Measurements from ENCODE around the gene DCLK3. TPM values are rescaled to one million over a fixed set of nuclear protein-coding genes. Genes with fewer than 3 reads are reported as not detected.

Gene DCLK3
- total and polyA plus RNA-seq, 2 of the 4 experiments (the other 2 are of a cell fraction), result not detected

GRCh38 chr3:36765104-36765503 is 751 bp upstream of the DCLK3 start:
- H3K18ac ChIP-seq (ENCODE audit: low read depth, low read length), result no peak overlapping the region
- 80% methylated on average over 1 of the region's 7 CpGs; no CpG with 5 or more reads in 1 of the 2 experiments for WGBS, 2 experiments (ENCODE audit: extremely low coverage in 2 of 2, insufficient read length in 1 of 2)
- H3K56ac ChIP-seq (ENCODE audit: extremely low read depth, insufficient read depth, low read length), result no peak overlapping the region
- H3K36me3 ChIP-seq (ENCODE audit: control insufficient read depth, insufficient read depth, low read length), result no peaks in the 10 kb centered on the region
- dilution Hi-C loops (cut with HindIII; ENCODE audit: low sequenced_read_pairs, unreplicated experiment), result no loop called here
- no peak overlapping the region for H2BK20ac ChIP-seq (ENCODE audit: low read depth, low read length)
- no peak overlapping the region for H4K91ac ChIP-seq (ENCODE audit: insufficient read depth, low read depth, low read length)
- in situ Hi-C loops (cut with MboI; ENCODE audit: low sequenced_read_pairs), result no loop called here
- no peak overlapping the region for H4K5ac ChIP-seq (ENCODE audit: low read depth, low read length)
- H3K9ac ChIP-seq (ENCODE audit: low read depth, low read length), result no peak overlapping the region
- no peak for ATAC-seq (ENCODE audit: low read depth)
- peaks cover 5% of the 10 kb centered on the region; the same call in 1 of the 2 replicates for H3K9me3 ChIP-seq (ENCODE audit: control insufficient read depth, insufficient read depth, low read length)
- ChIA-PET CTCF (no interaction called here), POLR2A (ENCODE audit: unreplicated experiment) (no interaction called here)
- no peaks in the 10 kb centered on the region for H4K20me1 ChIP-seq (ENCODE audit: insufficient read depth, low read length)
- H2AK5ac ChIP-seq (ENCODE audit: low read depth, low read length), result no peak overlapping the region
- no peak overlapping the region for H2BK120ac ChIP-seq (ENCODE audit: low read depth, low read length)
- TF ChIP-seq MAFK (IDR thresholded peaks at IDR 0.05; ENCODE audit: low read depth, low read length) (no peak), MAZ (IDR thresholded peaks at IDR 0.05; ENCODE audit: borderline replicate concordance, low read depth, low read length) (no peak), BHLHE40 (IDR thresholded peaks at IDR 0.05; ENCODE audit: low read depth, low read length) (no peak), RAD21 (IDR thresholded peaks at IDR 0.05; ENCODE audit: low read length) (no peak), CTCF (conservative IDR thresholded peaks at IDR 0.05; ENCODE audit: low read depth, low read length) (no peak), FOS (IDR thresholded peaks at IDR 0.05; ENCODE audit: low read depth, low read length) (no peak), CHD1 (IDR thresholded peaks at IDR 0.05; ENCODE audit: low read depth, low read length) (no peak), RFX5 (IDR thresholded peaks at IDR 0.05; ENCODE audit: low read depth, low read length) (no peak), USF2 (IDR thresholded peaks at IDR 0.05; ENCODE audit: low read depth, low read length) (no peak), SMC3 (IDR thresholded peaks at IDR 0.05; ENCODE audit: low read depth, low read length) (no peak), ELK1 (IDR thresholded peaks at IDR 0.05; ENCODE audit: borderline replicate concordance, low read depth, low read length) (no peak), NFE2L2 (IDR thresholded peaks at IDR 0.05; ENCODE audit: low read depth, low read length) (no peak), POLR2A (IDR thresholded peaks at IDR 0.05; ENCODE audit: low read depth, low read length) (no peak), RCOR1 (IDR thresholded peaks at IDR 0.05; ENCODE audit: insufficient replicate concordance, low read length) (no peak), CEBPB (IDR thresholded peaks at IDR 0.05; ENCODE audit: low read depth, low read length) (no peak), MXI1 (IDR thresholded peaks at IDR 0.05; ENCODE audit: borderline replicate concordance, low read depth, low read length) (no peak)
- no peak overlapping the region for H3K23ac ChIP-seq (ENCODE audit: low read depth, low read length)
- H3K4ac ChIP-seq (ENCODE audit: low read depth, low read length), result no peak overlapping the region
- no peak overlapping the region for H3K27ac ChIP-seq (ENCODE audit: insufficient read depth, low read length)
- H2BK5ac ChIP-seq (ENCODE audit: low read depth, low read length, poor library complexity, severe bottlenecking), result no peak overlapping the region
- no peak overlapping the region for H3K4me2 ChIP-seq (ENCODE audit: low read depth, low read length)
- no peaks in the 10 kb centered on the region for H3K4me1 ChIP-seq (ENCODE audit: control insufficient read depth, insufficient read depth, low read length)
- DNase-seq, result no peak
- H3K79me1 ChIP-seq (ENCODE audit: low read depth in 1 of 2, low read length in 2 of 2), result no peaks in the 10 kb centered on the region
- H2AK9ac ChIP-seq (replicated peaks; ENCODE audit: low read depth, low read length, poor library complexity), result no peak overlapping the region
- H3K27me3 ChIP-seq (ENCODE audit: control insufficient read depth, insufficient read depth, low read length), result peaks cover 40% of the 10 kb centered on the region
- no peak overlapping the region for H2BK15ac ChIP-seq (ENCODE audit: low read depth, low read length)
- no TSS peak for BruUV-seq (replicated peaks)
- H3K9me1 ChIP-seq (ENCODE audit: insufficient read depth, low read length), result no peaks in the 10 kb centered on the region
- no peak overlapping the region for H3K14ac ChIP-seq (replicated peaks; ENCODE audit: low read depth, low read length)
- intact Hi-C loops (cut with micrococcal nuclease), result no loop called here
- no peak overlapping the region for H3K4me3 ChIP-seq (ENCODE audit: insufficient read depth, low read depth, low read length)
- no peak overlapping the region for H4K8ac ChIP-seq (ENCODE audit: low read depth in 2 of 2, low read length in 2 of 2)
- no peak overlapping the region for H2AFZ ChIP-seq (replicated peaks; ENCODE audit: low read length, poor library complexity)
